ENCODE data around the gene PTPRU. TPM values are rescaled to one million over a fixed set of nuclear protein-coding genes. Genes with fewer than 3 reads are reported as not detected.

PTPRU gene
- total and polyA plus RNA-seq, 2 of the 8 experiments (the other 6 are each of a cell fraction or from before 2014, with no cell fraction given): 33.8 to 41.8 TPM

DNA sequence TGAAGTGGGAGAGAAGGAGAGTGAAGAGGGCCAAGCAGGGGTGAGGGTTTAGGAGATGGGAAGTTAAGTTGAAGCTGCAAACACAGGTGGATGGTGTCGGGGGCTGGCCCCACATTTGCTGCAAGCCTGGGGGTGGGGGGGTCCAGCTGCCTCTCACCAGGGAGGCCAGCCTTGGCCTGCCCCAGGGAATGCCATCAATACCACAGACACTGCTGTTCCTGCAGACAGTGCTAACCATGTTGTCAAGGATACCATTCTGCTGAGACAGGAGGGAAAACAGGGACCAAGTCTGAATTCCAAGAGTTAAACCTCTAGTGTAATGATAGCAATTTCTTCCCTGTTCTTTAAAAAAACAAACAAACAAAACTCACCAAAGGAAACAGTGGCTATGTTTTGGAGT, 13.6 kb upstream of the PTPRU start:
- TF ChIP-seq JUND (IDR thresholded peaks at IDR 0.05; ENCODE audit: low read length) (no peak), TEAD4 (IDR thresholded peaks at IDR 0.05; ENCODE audit: low read depth, low read length) (0 out of 2 replicates have a peak, but pooled peaks have one; percentile 8), EP300 (IDR thresholded peaks at IDR 0.05; ENCODE audit: borderline replicate concordance in 1 of 2, low read depth in 2 of 2, low read length in 2 of 2) (no peak), HDAC2 (IDR thresholded peaks at IDR 0.05; ENCODE audit: borderline replicate concordance in 1 of 2, low read depth in 2 of 2, low read length in 2 of 2) (no peak), CTBP2 (IDR thresholded peaks at IDR 0.05; ENCODE audit: borderline replicate concordance, insufficient read depth, insufficient read length, low read length) (no peak)

More for the DNA sequence above, 13.6 kb upstream of the PTPRU start:
- Histone ChIP-seq H3K23ac (ENCODE audit: insufficient read length) (no peak overlapping the region), H4K5ac (ENCODE audit: insufficient read length, low read depth, low read length) (no peak overlapping the region), H4K20me1 (replicated peaks in 1 of 2; ENCODE audit: control insufficient read depth in 1 of 2, insufficient read depth in 2 of 2, low read length in 2 of 2) (peaks cover 0 to 4% of the 10 kb centered on the region in 2 experiments), H3K4me2 (ENCODE audit: insufficient read depth in 1 of 2, low read depth in 2 of 2, low read length in 2 of 2) (no peak overlapping the region), H3K36me3 (ENCODE audit: control insufficient read depth in 2 of 4, insufficient read depth in 4 of 4, low read length in 3 of 4) (peaks cover 0 to 4% (median 1%) of the 10 kb centered on the region in 4 experiments; a peak in 4 of 8 replicates), H2AK5ac (ENCODE audit: low read depth, low read length) (no peak overlapping the region), H3K56ac (replicated peaks; ENCODE audit: insufficient read length, low read depth, low read length) (no peak overlapping the region), H4K91ac (replicated peaks; ENCODE audit: insufficient read length, low read length) (no peak overlapping the region), H3K9me3 (ENCODE audit: insufficient read depth in 2 of 2, low read depth in 1 of 2, low read length in 1 of 2) (no peaks in the 10 kb centered on the region), H3K79me1 (ENCODE audit: low read depth, low read length) (peaks cover 4% of the 10 kb centered on the region; the same call in 1 of the 2 replicates), H2BK120ac (replicated peaks; ENCODE audit: low read depth, low read length) (no peak overlapping the region), H2AFZ (ENCODE audit: low read length) (no peak overlapping the region), H3K4me1 (replicated peaks in 1 of 4; ENCODE audit: control insufficient read depth in 3 of 4, insufficient read depth in 4 of 4, low read length in 3 of 4) (peaks cover 0 to 6% (median 3%) of the 10 kb centered on the region in 4 experiments; a peak in 2 of 7 replicates), H3K27ac (ENCODE audit: low read depth, low read length) (no peak overlapping the region), H3K79me2 (ENCODE audit: control insufficient read depth in 1 of 2, insufficient read depth in 2 of 2, low read length in 2 of 2) (no peaks in the 10 kb centered on the region), H3K27me3 (replicated peaks in 1 of 4; ENCODE audit: control insufficient read depth in 3 of 4, extremely low read depth in 1 of 4, insufficient read depth in 3 of 4, low read length in 3 of 4) (no peaks in the 10 kb centered on the region), H3K14ac (ENCODE audit: insufficient read length) (no peak overlapping the region), H3K23me2 (ENCODE audit: low read depth, low read length) (no peaks in the 10 kb centered on the region), H3K18ac (ENCODE audit: extremely low read depth, low read length) (no peak overlapping the region), H4K8ac (ENCODE audit: extremely low read depth, insufficient read depth, low read length) (no peak overlapping the region), H3K9ac (replicated peaks in 1 of 4; ENCODE audit: extremely low read depth in 1 of 4, low read depth in 3 of 4, low read length in 3 of 4) (no peak overlapping the region), H2BK12ac (ENCODE audit: low read depth, low read length) (no peak overlapping the region), H3K4me3 (ENCODE audit: extremely low read depth in 1 of 4, insufficient read depth in 2 of 4, low read depth in 3 of 4, low read length in 4 of 4) (no peak overlapping the region), H2BK5ac (ENCODE audit: low read depth, low read length) (no peak overlapping the region), H2BK15ac (ENCODE audit: low read length) (no peak overlapping the region), H3K4ac (replicated peaks; ENCODE audit: insufficient read length, low read depth, low read length) (no peak overlapping the region), H2BK20ac (ENCODE audit: low read length) (no peak overlapping the region)
- POLR2A ChIA-PET (ENCODE audit: partially characterized antibody): interaction anchor here (1.3 kb wide), 1 partner anchor 8 kb away, joined by 4 read pairs; the partner anchor contains the start of gene MECR
- CTCF ChIA-PET (ENCODE audit: partially characterized antibody): interaction anchor here (1.7 kb wide), 1 partner anchor 40 kb away, joined by 4 read pairs; no protein-coding TSS in a partner anchor
- WGBS, 2 experiments (ENCODE audit: extremely low coverage in 1 of 2, insufficient coverage in 1 of 2, insufficient read length in 1 of 2, insufficient replicate concordance in 2 of 2, low coverage in 1 of 2, low lambda C conversion rate in 2 of 2, missing lambda C conversion rate in 1 of 2): 88% methylated on average over 1 of the region's 1 CpG; no CpG with 5 or more reads in 1 of the 2 experiments
- no peak for FAIRE-seq
- DNase-seq (ENCODE audit: low read depth in 1 of 2, low spot score in 2 of 2): no peak

Measured in H1 (cell line).